ENCODE measurements around the gene CEACAM21. TPM values are rescaled to one million over a fixed set of nuclear protein-coding genes. Genes with fewer than 3 reads are reported as not detected.

Gene CEACAM21
- total RNA-seq, 1 donor from 2014 or later, result not detected

DNA sequence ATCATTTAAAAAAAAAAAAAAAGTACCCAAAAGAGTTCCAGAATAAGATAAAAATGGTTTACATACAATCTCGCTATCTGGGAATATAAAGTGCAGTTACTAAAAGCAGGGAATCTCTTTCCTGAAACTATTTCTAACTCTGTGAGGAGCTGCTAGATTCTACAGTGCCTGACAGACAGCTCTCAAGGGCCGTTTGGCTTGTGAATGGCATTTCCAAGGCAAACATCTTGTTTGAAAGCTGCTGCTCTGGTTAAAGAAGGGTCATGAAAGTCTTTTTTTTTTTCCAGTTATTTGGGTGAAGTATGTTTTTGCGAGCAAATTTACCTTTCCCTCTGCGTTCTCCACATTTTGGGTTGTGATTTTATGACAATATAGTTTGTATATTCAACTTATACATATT lies 29.0 kb upstream of the CEACAM21 start:
- DNase-seq (ENCODE audit: low read depth), result no peak
- TF ChIP-seq, protein P1, sequence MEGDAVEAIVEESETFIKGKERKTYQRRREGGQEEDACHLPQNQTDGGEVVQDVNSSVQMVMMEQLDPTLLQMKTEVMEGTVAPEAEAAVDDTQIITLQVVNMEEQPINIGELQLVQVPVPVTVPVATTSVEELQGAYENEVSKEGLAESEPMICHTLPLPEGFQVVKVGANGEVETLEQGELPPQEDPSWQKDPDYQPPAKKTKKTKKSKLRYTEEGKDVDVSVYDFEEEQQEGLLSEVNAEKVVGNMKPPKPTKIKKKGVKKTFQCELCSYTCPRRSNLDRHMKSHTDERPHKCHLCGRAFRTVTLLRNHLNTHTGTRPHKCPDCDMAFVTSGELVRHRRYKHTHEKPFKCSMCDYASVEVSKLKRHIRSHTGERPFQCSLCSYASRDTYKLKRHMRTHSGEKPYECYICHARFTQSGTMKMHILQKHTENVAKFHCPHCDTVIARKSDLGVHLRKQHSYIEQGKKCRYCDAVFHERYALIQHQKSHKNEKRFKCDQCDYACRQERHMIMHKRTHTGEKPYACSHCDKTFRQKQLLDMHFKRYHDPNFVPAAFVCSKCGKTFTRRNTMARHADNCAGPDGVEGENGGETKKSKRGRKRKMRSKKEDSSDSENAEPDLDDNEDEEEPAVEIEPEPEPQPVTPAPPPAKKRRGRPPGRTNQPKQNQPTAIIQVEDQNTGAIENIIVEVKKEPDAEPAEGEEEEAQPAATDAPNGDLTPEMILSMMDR (IDR thresholded peaks at IDR 0.05; ENCODE audit: insufficient read depth, low read length, poor library complexity, severe bottlenecking), result no peak
- H3K4me3 ChIP-seq (ENCODE audit: low read depth, low read length), result no peak overlapping the region
- no peaks in the 10 kb centered on the region for H3K36me3 ChIP-seq (ENCODE audit: control insufficient read depth, insufficient read depth, low read length)
- peaks cover 9% of the 10 kb centered on the region for H3K27me3 ChIP-seq (ENCODE audit: control insufficient read depth, insufficient read depth, low read length)

- DNase-seq (ENCODE audit: low read depth), result no peak
- TF ChIP-seq, protein P1 (IDR thresholded peaks at IDR 0.05; ENCODE audit: insufficient read depth, low read length, poor library complexity, severe bottlenecking), result no peak
- no peaks in the 10 kb centered on the region for H3K36me3 ChIP-seq (ENCODE audit: control insufficient read depth, insufficient read depth, low read length)
- no peak overlapping the region for H3K4me3 ChIP-seq (ENCODE audit: low read depth, low read length)
- H3K27me3 ChIP-seq (ENCODE audit: control insufficient read depth, insufficient read depth, low read length), result peaks cover 9% of the 10 kb centered on the region
Observed at GRCh38 chr19:41547569-41547968, 28.4 kb upstream of the CEACAM21 start.

- Histone ChIP-seq H3K27me3 (ENCODE audit: control insufficient read depth, insufficient read depth, low read length) (peaks cover 9% of the 10 kb centered on the region), H3K36me3 (ENCODE audit: control insufficient read depth, insufficient read depth, low read length) (no peaks in the 10 kb centered on the region), H3K4me3 (ENCODE audit: low read depth, low read length) (no peak overlapping the region)
- TF ChIP-seq, protein P1 (IDR thresholded peaks at IDR 0.05; ENCODE audit: insufficient read depth, low read length, poor library complexity, severe bottlenecking), result no peak
- DNase-seq (ENCODE audit: low read depth), result no peak
Observed at GRCh38 chr19:41548047-41548446, 27.9 kb upstream of the CEACAM21 start.

DNA sequence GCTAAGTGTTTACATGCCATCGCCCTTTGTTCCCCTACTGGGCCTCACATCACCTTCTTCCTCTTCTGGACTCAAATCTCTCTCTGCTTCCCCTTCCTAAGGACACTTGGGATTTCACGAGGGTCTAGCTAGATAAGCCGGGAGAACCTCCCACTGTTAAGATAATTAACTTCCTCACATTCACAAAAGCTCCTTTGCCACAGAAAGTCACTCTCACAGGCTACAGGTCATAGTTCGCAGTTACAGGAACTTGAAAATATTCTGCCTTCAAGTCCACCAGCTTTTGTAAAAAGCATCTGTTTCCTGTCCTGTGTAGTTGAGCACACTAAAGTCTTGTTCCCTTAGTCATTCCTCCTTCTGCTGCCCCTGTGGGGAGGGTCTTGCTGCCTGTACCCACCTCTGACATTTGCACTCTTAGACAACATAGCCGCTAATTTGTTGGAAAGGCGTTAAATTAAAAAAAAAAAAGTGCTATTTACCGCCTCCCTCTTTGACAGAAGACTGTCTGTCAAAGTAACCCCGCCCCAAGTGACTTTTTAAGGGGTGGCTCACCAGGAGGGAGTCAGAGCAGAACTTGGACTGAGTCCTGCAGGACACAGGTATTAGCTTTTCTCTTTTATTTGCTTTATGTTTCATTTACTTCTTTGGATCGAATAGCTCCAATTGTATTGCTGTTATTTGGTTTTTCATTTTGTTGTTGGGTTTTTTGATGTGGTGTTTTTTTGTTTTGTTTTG lies 26.8 kb upstream of the CEACAM21 start:
- no peak for DNase-seq (ENCODE audit: low read depth)
- H3K27me3 ChIP-seq (ENCODE audit: control insufficient read depth, insufficient read depth, low read length), result peaks cover 9% of the 10 kb centered on the region
- TF ChIP-seq, protein P1 (IDR thresholded peaks at IDR 0.05; ENCODE audit: insufficient read depth, low read length, poor library complexity, severe bottlenecking), result no peak
- H3K36me3 ChIP-seq (ENCODE audit: control insufficient read depth, insufficient read depth, low read length), result no peaks in the 10 kb centered on the region
- no peak overlapping the region for H3K4me3 ChIP-seq (ENCODE audit: low read depth, low read length)

DNA sequence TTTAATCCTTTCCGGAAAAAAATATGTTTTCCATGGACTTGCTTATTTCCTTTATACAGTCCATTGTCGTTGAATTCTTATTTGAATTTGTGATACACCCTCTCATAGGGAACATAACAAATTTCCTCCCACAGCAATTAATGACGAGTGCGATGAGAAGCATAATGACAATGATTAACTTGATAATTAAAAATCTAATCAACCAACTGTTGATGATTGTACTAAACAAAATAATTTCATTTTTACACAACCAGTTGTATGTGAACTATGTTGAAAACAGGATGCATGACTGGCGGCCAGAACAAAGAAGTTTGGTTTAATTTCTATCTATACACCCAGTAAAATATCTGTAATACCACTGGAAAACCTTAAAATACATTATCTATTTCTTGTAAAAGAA lies 26.1 kb upstream of the CEACAM21 start:
- Histone ChIP-seq H3K4me3 (ENCODE audit: low read depth, low read length) (no peak overlapping the region), H3K36me3 (ENCODE audit: control insufficient read depth, insufficient read depth, low read length) (no peaks in the 10 kb centered on the region), H3K27me3 (ENCODE audit: control insufficient read depth, insufficient read depth, low read length) (peaks cover 9% of the 10 kb centered on the region)
- TF ChIP-seq, protein P1 (IDR thresholded peaks at IDR 0.05; ENCODE audit: insufficient read depth, low read length, poor library complexity, severe bottlenecking), result no peak
- DNase-seq (ENCODE audit: low read depth), result no peak

DNA sequence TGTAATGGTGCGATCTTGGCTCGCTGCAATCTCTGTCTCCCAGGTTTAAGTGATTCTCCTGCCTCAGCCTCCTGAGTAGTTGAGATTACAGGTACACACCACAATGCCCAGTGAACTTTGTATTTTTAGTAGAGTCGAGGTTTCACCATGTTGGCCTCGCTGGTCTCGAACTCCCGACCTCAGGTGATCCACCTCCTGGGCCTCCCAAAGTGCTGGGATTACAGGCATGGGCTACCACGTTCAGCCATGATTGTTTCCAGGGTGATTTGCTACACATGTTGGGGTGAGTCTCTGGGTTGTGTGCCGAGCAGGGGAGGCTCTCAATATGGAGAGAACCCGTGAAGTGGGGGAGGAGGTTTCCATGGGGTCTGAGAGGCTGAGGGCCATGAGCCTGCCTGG lies 24.8 kb upstream of the CEACAM21 start:
- Histone ChIP-seq H3K36me3 (ENCODE audit: control insufficient read depth, insufficient read depth, low read length) (no peaks in the 10 kb centered on the region), H3K27me3 (ENCODE audit: control insufficient read depth, insufficient read depth, low read length) (peaks cover 7% of the 10 kb centered on the region), H3K4me3 (ENCODE audit: low read depth, low read length) (no peak overlapping the region)
- TF ChIP-seq, protein P1 (IDR thresholded peaks at IDR 0.05; ENCODE audit: insufficient read depth, low read length, poor library complexity, severe bottlenecking), result no peak
- no peak for DNase-seq (ENCODE audit: low read depth)
